ENCODE results near the gene STBD1. TPM values are rescaled to one million over a fixed set of nuclear protein-coding genes. Genes with fewer than 3 reads are reported as not detected.

The STBD1 gene
- total and polyA plus RNA-seq, 7 donors: 11.7 to 59.7 (median 44.9) TPM

DNA sequence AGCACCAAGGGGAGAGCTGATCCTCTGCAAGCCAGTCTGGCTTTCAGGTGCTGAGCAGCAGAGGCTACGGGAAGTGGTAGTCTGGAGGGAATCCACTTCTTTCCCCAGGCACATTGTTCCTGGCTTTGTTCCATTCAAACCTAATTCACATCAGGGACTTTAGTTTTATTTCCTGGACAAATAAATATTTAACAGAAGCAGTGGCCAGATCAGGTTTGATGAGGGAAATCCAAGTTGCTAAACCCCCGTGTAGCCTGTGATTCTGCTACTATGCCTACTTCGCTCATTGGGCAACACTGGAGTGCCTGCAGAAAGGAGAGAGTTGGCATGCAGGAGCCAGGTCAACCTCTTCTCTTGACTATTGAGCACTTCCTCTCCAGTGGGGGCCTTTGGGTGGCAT lies 13.8 kb upstream of the STBD1 start:
- no peaks in the 10 kb centered on the region for H3K36me3 ChIP-seq (ENCODE audit: insufficient read depth in 1 of 2, low read depth in 1 of 2)
- TF ChIP-seq, protein P1, sequence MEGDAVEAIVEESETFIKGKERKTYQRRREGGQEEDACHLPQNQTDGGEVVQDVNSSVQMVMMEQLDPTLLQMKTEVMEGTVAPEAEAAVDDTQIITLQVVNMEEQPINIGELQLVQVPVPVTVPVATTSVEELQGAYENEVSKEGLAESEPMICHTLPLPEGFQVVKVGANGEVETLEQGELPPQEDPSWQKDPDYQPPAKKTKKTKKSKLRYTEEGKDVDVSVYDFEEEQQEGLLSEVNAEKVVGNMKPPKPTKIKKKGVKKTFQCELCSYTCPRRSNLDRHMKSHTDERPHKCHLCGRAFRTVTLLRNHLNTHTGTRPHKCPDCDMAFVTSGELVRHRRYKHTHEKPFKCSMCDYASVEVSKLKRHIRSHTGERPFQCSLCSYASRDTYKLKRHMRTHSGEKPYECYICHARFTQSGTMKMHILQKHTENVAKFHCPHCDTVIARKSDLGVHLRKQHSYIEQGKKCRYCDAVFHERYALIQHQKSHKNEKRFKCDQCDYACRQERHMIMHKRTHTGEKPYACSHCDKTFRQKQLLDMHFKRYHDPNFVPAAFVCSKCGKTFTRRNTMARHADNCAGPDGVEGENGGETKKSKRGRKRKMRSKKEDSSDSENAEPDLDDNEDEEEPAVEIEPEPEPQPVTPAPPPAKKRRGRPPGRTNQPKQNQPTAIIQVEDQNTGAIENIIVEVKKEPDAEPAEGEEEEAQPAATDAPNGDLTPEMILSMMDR (IDR thresholded peaks at IDR 0.05): no peak
- DNase-seq: no peak
- no peak overlapping the region for H3K4me3 ChIP-seq
- 79 to 89% (median 82%) methylated on average over 3 of the region's 3 CpGs for WGBS, 3 donors
- intact Hi-C loops (cut with DNase I): loop anchor here in 1 of 2 donors (5.0 kb wide), 1 partner anchor 35 kb away; no protein-coding TSS in a partner anchor
- H3K27ac ChIP-seq: no peak overlapping the region
- H3K9me3 ChIP-seq: no peaks in the 10 kb centered on the region
- H3K27me3 ChIP-seq (ENCODE audit: insufficient read depth in 3 of 3, low read length in 2 of 3): no peaks in the 10 kb centered on the region
- no peak for ATAC-seq
- H3K4me1 ChIP-seq: peaks cover 9% of the 10 kb centered on the region

DNA sequence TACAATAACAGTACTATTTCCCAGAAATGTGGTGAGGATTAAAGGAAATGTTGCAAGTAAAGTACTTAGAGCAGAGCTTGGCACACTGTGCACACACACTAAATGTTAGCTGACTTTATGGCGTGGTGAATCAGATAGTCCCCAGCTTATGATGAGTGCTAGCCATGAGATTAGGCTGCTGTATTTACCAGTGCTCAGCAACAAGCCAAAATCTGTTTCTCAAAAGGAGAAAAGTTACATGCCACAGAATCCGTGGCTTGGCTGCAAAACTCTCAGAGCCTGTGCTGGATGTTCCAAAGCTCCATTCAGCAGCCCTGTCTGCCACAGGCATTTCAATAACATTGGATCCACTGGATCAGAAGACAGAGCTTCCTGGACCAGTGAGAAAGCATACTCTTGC lies 12.8 kb upstream of the STBD1 start:
- no peak for DNase-seq
- Histone ChIP-seq H3K27me3 (ENCODE audit: insufficient read depth in 3 of 3, low read length in 2 of 3) (no peaks in the 10 kb centered on the region), H3K4me1 (peaks cover 9% of the 10 kb centered on the region), H3K9me3 (peaks cover 2% of the 10 kb centered on the region), H3K36me3 (ENCODE audit: insufficient read depth in 1 of 2, low read depth in 1 of 2) (no peaks in the 10 kb centered on the region), H3K27ac (no peak overlapping the region), H3K4me3 (no peak overlapping the region)
- peak in 3 of 4 donors; percentile 35 to 68 (median 41) for ATAC-seq
- TF ChIP-seq, protein P1 (IDR thresholded peaks at IDR 0.05): no peak
- WGBS, 3 donors: 35 to 69% (median 37%) methylated on average over 2 of the region's 2 CpGs
- intact Hi-C loops (cut with DNase I): loop anchor here in 1 of 2 donors (5.0 kb wide), 1 partner anchor 36 kb away; no protein-coding TSS in a partner anchor

DNA sequence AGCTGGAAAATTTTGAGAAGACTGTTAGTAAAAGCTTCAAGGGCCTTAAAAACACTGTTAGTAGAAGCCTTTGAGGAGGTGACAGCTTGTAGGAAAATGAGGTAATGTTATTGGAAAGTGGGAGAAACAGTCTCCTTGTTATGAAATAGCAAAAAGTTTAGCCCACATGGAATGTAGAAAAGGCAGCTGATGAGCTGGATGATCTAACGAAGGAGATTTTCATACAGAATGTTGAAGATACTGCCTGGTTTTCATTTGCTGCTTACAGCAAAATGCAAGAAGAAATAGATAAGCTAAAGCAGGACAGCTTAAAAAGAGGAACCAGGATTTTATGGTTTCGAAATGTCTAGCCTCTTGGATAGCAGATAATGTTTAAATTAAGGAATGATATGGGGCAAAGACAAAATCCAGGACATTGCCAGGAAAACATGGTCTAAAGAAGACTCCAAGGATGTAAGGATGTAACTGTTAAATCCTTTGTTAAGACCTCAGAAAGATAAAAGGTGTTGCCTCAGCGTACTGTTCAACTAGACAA lies 10.2 kb upstream of the STBD1 start:
- H3K4me1 ChIP-seq: peaks cover 26% of the 10 kb centered on the region
- no peaks in the 10 kb centered on the region for H3K27me3 ChIP-seq (ENCODE audit: insufficient read depth in 3 of 3, low read length in 2 of 3)
- WGBS, 3 donors: 76 to 93% (median 92%) methylated on average over 3 of the region's 3 CpGs
- TF ChIP-seq, protein P1 (IDR thresholded peaks at IDR 0.05): no peak
- no peaks in the 10 kb centered on the region for H3K36me3 ChIP-seq (ENCODE audit: insufficient read depth in 1 of 2, low read depth in 1 of 2)
- no peak overlapping the region for H3K4me3 ChIP-seq
- DNase-seq (no peak), ATAC-seq (no peak)
- intact Hi-C loops (cut with DNase I): loop anchor here in 1 of 2 donors (5.0 kb wide), 1 partner anchor 39 kb away; no protein-coding TSS in a partner anchor
- peaks cover 2% of the 10 kb centered on the region for H3K9me3 ChIP-seq
- H3K27ac ChIP-seq: peak overlapping the region; percentile 20

DNA sequence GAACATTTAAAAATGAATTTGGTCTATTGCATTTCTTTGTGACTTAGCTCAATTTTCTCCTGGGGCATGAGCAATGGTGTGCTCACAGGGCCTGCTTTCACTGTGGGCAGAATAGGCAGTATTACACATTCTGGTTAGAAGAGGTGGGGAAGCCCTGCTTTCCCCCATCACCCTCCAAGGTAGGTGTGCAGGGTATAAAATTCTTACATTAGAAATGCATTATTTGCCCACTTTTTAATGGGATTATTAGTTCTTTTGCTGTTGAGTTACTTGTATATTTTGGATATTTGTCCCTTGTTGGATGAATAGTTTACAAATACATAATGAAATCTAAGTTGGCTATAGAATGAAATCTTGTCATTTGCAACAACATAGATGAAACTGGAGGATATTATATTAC lies 8.3 kb upstream of the STBD1 start:
- no peak for ATAC-seq

More for the DNA sequence above, 8.3 kb upstream of the STBD1 start:
- DNase-seq: no peak
- H3K36me3 ChIP-seq (ENCODE audit: insufficient read depth in 1 of 2, low read depth in 1 of 2): no peaks in the 10 kb centered on the region
- H3K27me3 ChIP-seq (ENCODE audit: insufficient read depth in 3 of 3, low read length in 2 of 3): no peaks in the 10 kb centered on the region
- H3K27ac ChIP-seq: no peak overlapping the region
- TF ChIP-seq, protein P1 (IDR thresholded peaks at IDR 0.05): no peak
- peaks cover 2% of the 10 kb centered on the region for H3K9me3 ChIP-seq
- H3K4me3 ChIP-seq: no peak overlapping the region
- peaks cover 41% of the 10 kb centered on the region for H3K4me1 ChIP-seq
- intact Hi-C loops (cut with DNase I): loop anchor here in 1 of 2 donors (5.0 kb wide), 1 partner anchor 41 kb away; no protein-coding TSS in a partner anchor
